ENCODE measurements around the gene NUMA1.

NUMA1 gene

DNA sequence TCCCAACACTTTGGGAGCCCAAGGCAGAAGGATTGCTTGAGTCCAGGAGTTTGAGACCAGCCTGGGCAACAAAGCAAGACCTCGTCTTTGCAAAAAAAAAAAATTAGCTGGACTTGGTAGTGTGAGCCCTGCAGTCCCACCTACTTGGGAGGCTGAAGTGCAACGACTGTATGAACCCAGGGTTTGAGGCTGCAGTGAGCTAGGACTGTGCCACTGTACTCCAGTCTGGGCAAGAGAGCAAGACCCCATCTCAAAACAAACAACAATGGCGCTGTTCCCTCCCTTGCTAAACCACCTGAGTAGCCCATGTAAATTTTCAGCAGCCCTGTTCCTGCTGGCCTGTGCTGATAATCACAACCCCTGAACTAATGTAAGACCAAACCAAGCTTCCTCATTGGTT is 19.7 kb upstream of the NUMA1 start:
- DNase-seq = no peak

DNA sequence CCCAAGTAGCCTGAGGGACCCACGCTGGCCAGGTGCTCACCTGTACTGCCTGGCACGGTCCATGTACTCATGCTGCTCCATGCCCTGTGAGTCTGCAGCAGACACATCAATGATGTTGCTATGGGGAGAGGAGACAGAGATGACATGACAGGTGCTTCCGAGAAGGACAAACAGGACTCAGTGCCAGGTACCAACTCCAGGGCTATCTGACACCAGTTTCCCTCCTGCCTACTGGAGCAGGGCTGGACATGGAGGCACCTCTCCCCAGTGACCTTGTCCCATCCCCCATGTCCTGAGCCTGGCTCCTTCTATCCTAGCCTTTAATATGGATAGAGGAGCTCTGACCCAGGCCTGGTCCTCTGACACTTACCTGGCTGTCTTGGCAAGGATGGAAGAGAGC is 18.4 kb upstream of the NUMA1 start:
- DNase-seq = no peak

GRCh38 chr11:72091292-72091691 is 10.9 kb upstream of the NUMA1 start:
- DNase-seq = peak; percentile 67

DNA sequence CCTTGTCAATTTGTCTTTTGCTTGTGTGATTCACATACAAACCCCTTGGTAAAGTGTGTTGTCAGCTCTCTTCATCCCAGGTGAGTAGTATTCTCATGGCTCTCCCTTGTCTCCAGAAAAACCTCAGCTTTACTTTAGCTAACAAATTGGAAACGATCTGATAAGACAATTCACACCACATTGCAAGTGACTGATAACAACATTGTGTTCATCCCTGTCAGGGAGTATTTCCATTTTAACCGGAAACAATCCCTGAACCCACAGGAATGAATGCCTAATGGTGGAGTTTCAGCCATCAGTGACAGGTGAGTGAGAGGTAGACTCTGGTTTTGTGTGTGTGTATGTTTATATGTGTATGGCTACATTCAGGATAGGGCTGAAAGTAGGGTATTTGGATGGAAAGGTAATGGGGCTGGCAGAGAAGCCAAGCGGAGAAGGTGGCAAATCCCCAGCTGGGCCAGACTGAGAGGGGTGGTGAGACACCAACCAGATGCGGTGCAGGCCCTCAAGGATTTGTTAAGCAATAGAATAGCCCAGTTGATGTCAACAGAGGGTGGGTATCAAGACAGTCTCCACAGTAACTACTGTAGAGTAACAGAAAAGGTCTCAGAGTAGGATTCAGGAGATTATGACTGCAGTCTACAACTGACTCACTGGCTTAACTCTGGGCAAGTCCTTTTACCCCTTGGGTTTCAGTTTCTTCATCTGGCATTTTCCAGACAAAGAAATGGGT is 7.9 kb upstream of the NUMA1 start:
- no peak for DNase-seq

- DNase-seq = no peak
These were observed 5.4 kb upstream of the NUMA1 start for GRCh38 chr11:72085621-72086351.

DNA sequence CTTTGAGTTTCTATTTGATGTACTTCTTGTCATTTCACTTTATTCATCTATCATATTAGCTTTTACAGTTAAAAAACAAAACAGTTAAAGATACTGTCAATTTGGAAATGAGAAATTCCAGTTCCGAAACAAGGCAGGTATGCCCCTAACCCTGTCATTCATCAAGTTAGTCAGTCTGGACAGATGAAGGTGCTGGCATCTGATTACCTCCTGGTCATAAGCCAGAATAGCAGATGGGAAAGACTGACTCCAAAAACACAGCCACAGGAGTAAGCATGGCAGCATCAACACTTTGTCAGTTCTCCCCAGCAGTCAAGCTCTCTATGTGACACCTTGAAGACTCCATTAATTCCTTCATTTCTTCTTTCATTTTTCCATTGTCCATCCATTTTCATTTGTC is 4.6 kb upstream of the NUMA1 start:
- DNase-seq = no peak

DNA sequence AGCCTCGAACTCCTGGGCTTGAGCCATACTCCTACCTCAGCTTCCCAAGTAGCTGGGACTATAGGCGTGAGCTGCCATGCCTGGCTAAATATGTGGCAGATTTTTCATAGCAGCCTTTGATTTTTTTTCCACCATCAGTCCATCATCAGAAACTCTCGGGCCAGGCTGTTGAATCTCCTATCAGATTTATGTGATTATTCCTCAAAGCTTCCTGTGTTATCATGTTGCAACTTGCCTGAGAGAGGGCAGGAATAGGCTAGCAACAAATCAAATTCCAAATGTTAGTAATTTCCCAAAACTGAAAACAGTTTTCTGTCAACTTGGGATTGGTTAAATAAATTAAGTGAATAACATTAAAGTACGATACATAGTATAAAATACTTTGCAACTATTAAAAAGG is 3.7 kb upstream of the NUMA1 start:
- no peak for DNase-seq

DNA sequence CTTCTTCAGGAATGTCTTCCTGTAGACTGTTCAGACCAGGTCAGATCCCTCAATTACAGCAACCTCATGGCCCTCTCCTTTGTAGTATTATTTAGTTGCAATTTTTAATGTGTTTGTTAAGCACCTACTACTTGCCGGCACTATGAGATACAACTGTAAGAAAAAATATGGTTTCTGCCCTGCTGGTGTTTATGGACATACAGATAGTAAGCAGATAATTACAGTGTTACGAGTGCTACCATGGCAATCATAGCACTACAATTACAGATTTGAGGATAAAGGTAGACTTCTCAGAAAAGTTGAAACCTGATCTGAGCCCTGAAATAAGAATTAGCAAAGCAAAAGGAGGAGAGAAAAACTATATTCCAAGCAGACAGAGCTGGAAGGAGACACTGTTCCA is 3.1 kb upstream of the NUMA1 start:
- DNase-seq = no peak

- no peak for DNase-seq
These were observed 1.6 kb upstream of the NUMA1 start for GRCh38 chr11:72081821-72082453.

- no peak for DNase-seq
These were observed 872 bp upstream of the NUMA1 start for GRCh38 chr11:72081184-72081644.

DNA sequence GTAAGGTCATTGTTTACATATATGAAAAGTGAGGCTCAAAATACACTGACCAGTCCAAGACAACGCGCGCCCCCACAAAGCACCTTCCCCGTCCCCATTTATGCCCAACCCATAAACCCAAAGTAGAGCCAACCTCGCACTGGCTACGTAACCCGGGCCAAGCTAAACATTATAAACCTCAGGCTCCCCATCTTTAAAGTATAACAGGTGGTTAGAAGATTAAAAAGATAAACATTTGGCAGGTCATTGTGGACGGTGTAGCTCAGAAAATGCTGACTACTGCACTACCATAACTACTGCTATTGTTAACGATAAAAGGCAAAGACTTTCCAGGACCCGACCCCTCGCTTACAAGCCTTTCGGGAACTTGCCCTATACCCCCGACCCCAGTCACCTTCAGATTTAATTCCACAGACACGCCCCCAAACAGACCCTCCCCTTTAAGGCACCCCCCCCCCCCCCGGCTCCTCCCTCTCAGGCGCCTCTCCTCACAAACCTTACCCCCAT is 470 bp downstream of the NUMA1 start:
- peak; percentile 14 for DNase-seq

GRCh38 chr11:72078477-72078876 is 1.9 kb downstream of the NUMA1 start:
- DNase-seq = no peak

GRCh38 chr11:72075756-72076155 is 4.6 kb downstream of the NUMA1 start:
- DNase-seq = no peak

DNA sequence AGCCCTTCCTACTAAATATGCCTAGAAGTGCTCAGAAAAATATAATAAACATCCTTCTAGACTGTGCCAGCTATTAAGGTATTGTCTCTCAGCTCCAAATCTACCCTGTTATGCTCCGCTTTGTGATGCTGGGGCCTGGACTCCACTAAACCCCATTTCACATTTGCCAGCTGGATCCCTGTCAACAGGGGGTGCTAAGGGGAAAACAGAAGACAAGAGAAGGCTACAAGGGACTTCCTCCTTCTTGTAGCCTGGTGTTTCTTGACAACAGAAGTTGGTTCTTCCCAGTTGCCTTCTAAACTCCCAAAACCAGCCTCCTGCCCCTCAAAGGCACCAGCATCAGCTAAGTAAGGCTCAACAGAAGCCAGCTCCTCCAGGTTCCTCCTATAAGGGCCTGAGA is 5.2 kb downstream of the NUMA1 start:
- peak; percentile 24 for DNase-seq

- peak; percentile 25 for DNase-seq
These were observed 8.0 kb downstream of the NUMA1 start for GRCh38 chr11:72072348-72072747.

- DNase-seq = no peak
These were observed 9.9 kb downstream of the NUMA1 start for GRCh38 chr11:72070491-72070890.

GRCh38 chr11:72069787-72070251 is 10.5 kb downstream of the NUMA1 start:
- DNase-seq = peak; percentile 9

DNA sequence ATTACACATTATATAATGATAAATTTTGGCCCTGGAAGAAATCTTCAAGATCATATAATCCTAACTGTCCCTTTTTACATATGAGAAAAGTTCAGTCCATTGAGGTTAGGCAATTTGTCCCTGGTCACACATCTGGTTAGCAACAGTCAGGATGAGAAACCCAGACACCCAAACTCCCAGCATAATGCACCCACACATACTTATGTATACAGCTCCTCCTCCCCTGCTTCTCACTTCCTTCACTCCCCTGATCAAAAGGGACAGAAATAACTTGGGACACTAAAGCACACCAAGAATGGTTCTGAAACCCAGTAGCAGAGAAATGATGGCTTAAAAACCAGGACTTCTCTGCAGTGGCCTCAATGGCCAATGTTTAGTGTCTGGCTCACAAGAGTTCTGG is 11.1 kb downstream of the NUMA1 start:
- DNase-seq = no peak

GRCh38 chr11:72067676-72068075 is 12.7 kb downstream of the NUMA1 start:
- DNase-seq = no peak

DNA sequence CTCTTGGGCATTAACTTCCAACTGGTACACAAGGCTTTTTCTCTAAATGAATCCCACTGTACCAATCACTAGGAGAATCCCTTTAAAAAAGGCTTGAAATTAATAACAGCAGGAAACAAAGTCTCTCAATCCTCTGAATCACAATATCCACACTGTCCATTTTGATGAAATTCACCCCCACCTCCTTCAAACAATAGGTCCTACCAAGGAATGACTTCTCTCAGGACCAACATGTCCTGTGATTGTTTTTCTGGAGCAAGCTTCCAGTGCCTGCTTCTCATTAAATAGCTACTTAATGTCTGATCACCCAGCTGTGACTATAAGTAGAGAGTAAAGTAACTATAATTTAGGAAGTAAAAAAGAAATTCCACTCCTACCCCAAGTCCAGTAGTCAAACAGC is 13.1 kb downstream of the NUMA1 start:
- DNase-seq = no peak

GRCh38 chr11:72066855-72067254 is 13.5 kb downstream of the NUMA1 start:
- no peak for DNase-seq

DNA sequence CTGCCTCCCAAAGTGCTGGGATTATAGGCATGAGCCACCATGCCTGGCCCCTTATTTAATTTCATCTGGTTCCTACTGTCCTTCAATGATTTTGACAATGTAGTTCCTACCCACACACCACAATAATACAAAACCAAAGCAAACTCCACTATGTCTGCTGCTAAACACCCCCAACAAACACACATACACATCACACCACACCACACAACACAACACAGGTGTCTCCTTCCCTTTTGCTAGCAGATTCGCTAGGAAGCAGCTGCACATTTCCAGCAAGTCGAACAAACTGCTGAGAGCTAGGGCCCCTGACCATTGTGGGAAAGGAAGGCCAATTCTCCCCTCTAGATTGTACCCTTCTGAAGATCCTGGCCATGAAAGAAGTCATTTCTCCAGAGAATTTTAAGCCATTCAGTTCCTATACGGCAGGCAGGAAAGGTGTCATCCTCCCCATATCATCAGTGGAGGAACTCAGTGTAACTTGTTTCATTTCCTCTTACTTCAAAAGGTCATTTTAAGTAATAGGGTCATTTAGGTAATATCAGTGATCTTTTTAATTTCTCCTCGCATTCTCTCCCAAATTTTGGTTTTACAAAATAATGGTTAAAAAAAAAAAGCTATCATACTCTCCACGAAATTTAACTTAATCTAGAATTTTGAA is 18.5 kb downstream of the NUMA1 start:
- no peak for DNase-seq

DNA sequence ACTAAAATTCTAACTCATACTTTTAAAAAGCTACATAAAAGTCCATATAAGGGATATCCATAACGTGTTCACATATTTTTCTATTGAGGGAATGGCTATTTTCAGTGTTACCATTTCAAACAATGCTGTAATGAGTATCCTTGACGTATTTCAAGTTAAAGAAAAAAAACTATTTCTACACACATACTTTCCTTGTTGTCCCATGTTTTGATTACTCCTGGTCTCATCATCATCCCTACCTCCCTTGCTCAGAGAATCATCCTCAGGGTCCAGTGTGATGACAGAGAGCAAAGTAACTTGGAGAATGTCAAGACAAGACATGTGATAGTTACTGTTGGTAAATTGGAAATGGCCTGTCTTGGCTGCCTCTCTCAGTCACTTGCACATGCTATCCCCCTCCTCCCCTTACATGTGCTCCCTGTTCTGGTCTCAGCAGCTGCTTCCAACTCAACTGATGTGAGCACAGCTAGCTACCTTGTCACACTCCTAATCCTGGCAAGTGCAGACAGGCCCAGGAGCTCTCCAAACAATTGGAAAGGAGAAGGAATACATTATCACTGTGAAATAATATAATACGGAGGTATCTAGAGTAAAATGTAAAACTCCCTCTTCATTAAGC is 21.8 kb downstream of the NUMA1 start:
- no peak for DNase-seq

Measured in CD4-positive, alpha-beta T cell treated with Interleukin-4 for 4 hours (primary cell).